ENCODE results near the gene ACAP2. TPM values are rescaled to one million over a fixed set of nuclear protein-coding genes. Genes with fewer than 3 reads are reported as not detected.

The ACAP2 gene
- total RNA-seq, 1 experiment from 2014 or later = 57.9 TPM

DNA sequence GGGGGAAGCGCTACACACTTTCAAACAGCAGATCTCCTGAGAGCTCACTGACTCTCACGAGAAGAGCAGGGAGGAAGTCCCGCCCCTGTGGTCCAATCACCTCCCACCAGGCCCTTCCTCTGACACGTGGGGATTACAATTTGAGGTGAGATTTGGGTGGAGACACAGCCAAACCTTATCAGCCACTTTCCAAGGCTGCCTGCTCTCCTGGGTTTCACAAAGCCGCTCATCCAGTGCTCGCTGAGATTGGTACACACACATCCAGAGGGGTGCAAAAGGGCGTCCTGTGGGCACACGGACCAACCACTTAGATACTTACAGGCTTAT lies 195.0 kb downstream of the ACAP2 start:
- intact Hi-C loops (cut with micrococcal nuclease; ENCODE audit: unreplicated experiment) (no loop called here), in situ Hi-C loops (cut with HindIII; ENCODE audit: low pct_unique_long_range_greater_than_20kb, low sequenced_read_pairs) (no loop called here)
- ChIA-PET CTCF (interaction anchor here (0.6 kb wide), 1 partner anchor 11 kb away, joined by 3 read pairs; no protein-coding TSS in a partner anchor), POLR2A (no interaction called here)
- Histone ChIP-seq H3K27me3 (ENCODE audit: control insufficient read depth, insufficient read depth, low read length) (no peaks in the 10 kb centered on the region), H3K36me3 (ENCODE audit: control insufficient read depth, insufficient read depth, low read length) (no peaks in the 10 kb centered on the region), H3K27ac (ENCODE audit: low read length) (no peak overlapping the region), H3K4me1 (ENCODE audit: control insufficient read depth, insufficient read depth, low read length) (no peaks in the 10 kb centered on the region), H3K4me3 (ENCODE audit: low read depth in 2 of 2, low read length in 2 of 2) (no peak overlapping the region), H3K9me3 (ENCODE audit: control insufficient read depth, insufficient read depth, low read depth, low read length) (no peaks in the 10 kb centered on the region)
- DNase-seq (ENCODE audit: low read depth, low spot score) (no peak), ATAC-seq (no peak)
- TF ChIP-seq SIN3A (IDR thresholded peaks at IDR 0.05; ENCODE audit: borderline replicate concordance, insufficient read depth, low read depth, low read length) = no peak
- no peak for TF ChIP-seq POLR2AphosphoS5 (IDR thresholded peaks at IDR 0.05; ENCODE audit: low read depth, low read length)
- no peak for TF ChIP-seq REST (IDR thresholded peaks at IDR 0.05; ENCODE audit: insufficient read depth in 1 of 2, low read depth in 2 of 2, low read length in 1 of 2)
- TF ChIP-seq TCF7L2 (IDR thresholded peaks at IDR 0.05; ENCODE audit: low read depth, low read length) = no peak
- TF ChIP-seq CTCF (IDR thresholded peaks at IDR 0.05) = no peak
- BruUV-seq (replicated peaks) = no TSS peak

DNA sequence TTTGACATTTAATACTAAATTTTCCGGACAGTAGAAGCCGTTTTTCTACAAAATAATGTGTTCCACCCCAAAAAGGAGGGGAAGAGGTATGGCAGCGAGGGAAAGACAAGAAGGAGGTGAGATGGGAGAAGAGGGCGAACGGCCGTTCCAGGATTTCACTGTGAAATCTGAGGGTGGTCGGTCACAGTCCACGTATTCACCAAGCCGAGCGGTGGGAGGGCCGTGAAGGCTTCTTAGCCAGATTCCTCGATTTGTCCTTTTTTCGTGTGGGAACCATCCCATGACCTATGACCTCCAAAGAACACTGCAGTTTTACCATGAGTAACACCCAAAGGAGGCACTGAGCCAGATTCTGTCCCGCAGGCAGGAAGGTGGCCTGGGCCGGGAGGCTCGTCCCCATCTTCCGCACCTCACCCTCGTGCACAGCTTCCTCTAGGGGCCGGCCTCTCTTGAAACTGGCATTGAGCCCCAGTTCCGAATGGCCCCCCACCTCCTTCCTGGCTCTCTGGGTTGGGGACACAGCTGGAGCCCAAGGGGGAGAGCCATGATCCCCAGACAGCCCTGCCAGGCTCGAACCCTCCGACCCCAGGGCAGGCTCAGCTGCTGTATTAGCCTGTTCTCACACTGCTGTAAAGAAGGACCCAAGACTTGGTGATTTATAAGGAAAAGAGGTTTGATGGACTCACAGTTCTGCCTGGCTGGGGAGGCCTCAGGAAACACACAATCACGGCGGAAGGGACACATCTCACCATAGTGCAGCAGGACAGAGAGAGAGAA lies 195.5 kb downstream of the ACAP2 start:
- no peaks in the 10 kb centered on the region for H3K36me3 ChIP-seq (ENCODE audit: control insufficient read depth, insufficient read depth, low read length)
- ATAC-seq (no peak), DNase-seq (ENCODE audit: low read depth, low spot score) (no peak)
- TF ChIP-seq POLR2AphosphoS5 (IDR thresholded peaks at IDR 0.05; ENCODE audit: low read depth, low read length) (no peak), SIN3A (IDR thresholded peaks at IDR 0.05; ENCODE audit: borderline replicate concordance, insufficient read depth, low read depth, low read length) (no peak), TCF7L2 (IDR thresholded peaks at IDR 0.05; ENCODE audit: low read depth, low read length) (no peak), REST (IDR thresholded peaks at IDR 0.05; ENCODE audit: insufficient read depth in 1 of 2, low read depth in 2 of 2, low read length in 1 of 2) (no peak), CTCF (IDR thresholded peaks at IDR 0.05) (no peak)
- CTCF ChIA-PET = interaction anchor here (0.6 kb wide), 1 partner anchor 12 kb away, joined by 3 read pairs; no protein-coding TSS in a partner anchor
- no peaks in the 10 kb centered on the region for H3K9me3 ChIP-seq (ENCODE audit: control insufficient read depth, insufficient read depth, low read depth, low read length)
- no peak overlapping the region for H3K4me3 ChIP-seq (ENCODE audit: low read depth in 2 of 2, low read length in 2 of 2)
- POLR2A ChIA-PET = no interaction called here
- no TSS peak for BruUV-seq (replicated peaks)
- in situ Hi-C loops (cut with HindIII; ENCODE audit: low pct_unique_long_range_greater_than_20kb, low sequenced_read_pairs) (no loop called here), intact Hi-C loops (cut with micrococcal nuclease; ENCODE audit: unreplicated experiment) (no loop called here)
- H3K27me3 ChIP-seq (ENCODE audit: control insufficient read depth, insufficient read depth, low read length) = no peaks in the 10 kb centered on the region
- no peak overlapping the region for H3K27ac ChIP-seq (ENCODE audit: low read length)
- H3K4me1 ChIP-seq (ENCODE audit: control insufficient read depth, insufficient read depth, low read length) = no peaks in the 10 kb centered on the region
